Midbrain (tissue), 1 donor: ENCODE results near the gene NRP1.

Experiments used
- DNase-seq: peaks from one replicate; lab custom pipeline; 2025; lab: John Stamatoyannopoulos, UW

NRP1 gene

DNA sequence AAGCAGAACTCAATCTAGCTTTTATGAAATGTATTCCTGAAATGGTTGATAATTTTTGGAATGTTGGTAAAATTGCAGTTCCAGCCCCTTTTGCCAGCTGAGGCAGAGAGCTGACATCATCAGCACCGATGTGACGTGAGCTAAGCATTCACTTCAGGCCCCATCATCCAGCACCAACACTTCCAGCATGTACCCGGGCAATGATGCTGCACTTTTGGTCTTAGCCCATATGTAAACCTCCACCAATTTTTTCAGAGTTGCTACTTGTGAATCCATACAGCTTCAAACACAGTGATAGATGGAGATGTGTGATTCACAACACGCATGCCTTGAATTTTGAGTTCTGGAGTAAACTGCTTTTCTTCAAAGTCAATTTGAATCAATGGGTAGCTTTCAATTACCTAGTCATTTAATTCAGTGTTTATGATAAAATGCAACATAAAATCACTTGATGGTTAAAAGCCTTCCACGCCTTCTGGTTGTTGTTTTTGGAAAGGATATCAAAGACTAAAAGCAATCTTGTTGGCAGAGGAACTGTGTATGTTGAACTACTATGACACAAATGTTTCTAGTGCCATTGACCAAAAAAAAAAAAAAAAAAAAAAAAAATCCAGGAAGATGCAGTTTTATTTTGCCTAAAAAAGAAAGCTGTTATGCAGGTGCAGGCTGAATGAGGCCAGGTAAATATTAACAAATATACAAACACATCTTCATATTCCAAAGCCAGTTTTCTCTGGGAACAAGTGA lies 73.9 kb downstream of the NRP1 start:
- DNase-seq: no peak

- DNase-seq: no peak
Observed at GRCh38 chr10:33258967-33259366, 75.5 kb downstream of the NRP1 start.

- no peak for DNase-seq
Observed at GRCh38 chr10:33257439-33258080, 76.9 kb downstream of the NRP1 start.

- no peak for DNase-seq
Observed at GRCh38 chr10:33256458-33256857, 78.0 kb downstream of the NRP1 start.

DNA sequence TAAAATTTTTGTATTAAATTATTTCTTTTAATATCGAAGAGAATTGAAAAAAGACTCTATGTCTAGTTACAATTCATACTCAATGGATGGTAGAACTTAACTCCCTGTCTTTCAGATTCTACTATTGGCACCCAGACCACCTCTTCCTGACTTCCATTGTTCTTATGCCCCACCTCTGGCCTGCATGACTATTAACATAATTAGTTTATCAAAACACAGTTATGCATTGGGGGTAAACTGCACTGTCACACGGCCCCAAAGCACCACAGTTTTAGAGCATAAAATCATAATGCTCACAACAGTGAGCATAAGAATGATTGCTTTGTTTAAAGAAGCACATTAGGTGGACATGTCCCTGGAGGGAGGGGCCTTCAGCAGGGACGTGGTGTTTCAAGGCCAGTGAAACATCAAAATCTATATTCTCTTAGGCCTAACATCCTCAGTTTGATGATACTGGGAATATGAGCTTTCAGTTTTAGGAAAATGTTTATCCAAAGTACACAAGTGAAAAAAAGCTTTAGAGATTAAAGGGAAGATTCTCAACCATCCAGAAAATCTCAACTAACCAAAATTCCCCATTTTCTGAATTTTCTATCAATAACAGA lies 79.8 kb downstream of the NRP1 start:
- no peak for DNase-seq

- no peak for DNase-seq
Observed at GRCh38 chr10:33253411-33253810, 81.1 kb downstream of the NRP1 start.

DNA sequence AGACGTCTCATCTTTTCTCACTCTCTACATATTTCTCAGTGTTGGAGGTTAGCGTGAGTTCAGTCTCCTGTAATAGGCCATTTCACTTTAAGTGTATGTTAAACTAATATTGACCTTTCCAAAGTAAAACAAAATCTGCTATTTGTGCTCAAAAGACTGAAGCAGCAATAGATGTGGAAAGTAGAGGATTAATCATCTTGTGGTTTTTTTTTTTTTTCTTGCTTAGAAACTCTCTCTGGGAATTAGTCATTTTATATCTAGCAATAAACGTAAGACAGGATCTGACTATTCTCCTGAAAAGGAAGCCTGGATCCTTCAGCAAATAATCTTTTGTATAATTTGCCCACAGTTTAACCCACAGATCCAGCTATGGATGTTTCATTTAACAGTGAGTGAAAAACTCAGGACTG lies 81.7 kb downstream of the NRP1 start:
- DNase-seq: no peak

- DNase-seq: no peak
Observed at GRCh38 chr10:33252324-33252723, 82.1 kb downstream of the NRP1 start.

DNA sequence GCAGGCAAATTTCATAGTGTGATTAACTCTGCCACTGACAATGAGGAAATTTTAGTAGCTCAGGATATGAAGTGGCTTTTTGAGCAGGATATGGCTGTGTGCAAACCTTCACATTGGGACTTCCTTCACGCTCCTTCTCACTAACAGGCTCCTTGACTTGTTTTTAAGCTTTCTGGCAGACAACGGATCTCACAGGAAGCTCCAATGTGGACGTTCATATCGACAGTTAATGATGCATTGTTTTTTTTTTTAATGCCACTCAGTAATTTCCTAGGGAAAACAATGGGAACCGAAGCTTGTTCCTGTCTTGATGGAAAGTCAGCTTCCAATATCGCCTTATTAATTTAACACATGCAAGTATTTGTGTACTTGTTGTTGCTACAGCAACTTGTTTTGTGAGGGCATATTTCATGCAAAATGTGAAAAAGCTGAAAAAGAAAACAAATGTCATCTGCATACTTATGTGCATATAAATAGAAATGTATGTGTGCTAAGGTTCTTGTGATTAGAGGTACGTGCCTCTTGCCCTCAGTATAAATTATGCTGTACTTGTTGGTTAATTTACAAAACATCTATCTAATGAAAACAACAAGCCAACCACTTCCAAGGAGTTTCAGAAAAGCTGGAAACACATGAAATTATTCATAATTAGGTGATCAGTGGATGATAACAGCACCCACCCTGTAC lies 84.7 kb downstream of the NRP1 start:
- DNase-seq: no peak

GRCh38 chr10:33249137-33249536 lies 85.3 kb downstream of the NRP1 start:
- DNase-seq: no peak

DNA sequence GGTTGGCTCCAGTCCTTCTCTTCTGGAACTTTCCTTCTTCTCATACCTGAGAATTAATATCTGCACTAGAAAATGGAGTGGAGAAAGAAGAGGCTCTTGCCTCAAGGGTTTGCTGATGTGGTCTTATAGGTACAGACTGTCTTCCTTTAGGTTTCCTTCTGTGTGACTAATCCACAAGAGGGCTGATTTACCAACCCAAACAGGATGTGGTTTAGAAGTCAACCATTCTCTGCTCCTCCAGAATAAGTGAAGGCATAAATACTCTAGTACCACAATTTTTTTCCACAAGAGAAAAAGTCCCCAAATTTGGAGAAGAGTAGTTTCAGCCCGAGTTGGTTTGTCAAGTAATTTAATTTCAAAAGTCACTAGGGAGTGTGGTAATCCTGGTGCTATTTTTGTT lies 85.8 kb downstream of the NRP1 start:
- no peak for DNase-seq

DNA sequence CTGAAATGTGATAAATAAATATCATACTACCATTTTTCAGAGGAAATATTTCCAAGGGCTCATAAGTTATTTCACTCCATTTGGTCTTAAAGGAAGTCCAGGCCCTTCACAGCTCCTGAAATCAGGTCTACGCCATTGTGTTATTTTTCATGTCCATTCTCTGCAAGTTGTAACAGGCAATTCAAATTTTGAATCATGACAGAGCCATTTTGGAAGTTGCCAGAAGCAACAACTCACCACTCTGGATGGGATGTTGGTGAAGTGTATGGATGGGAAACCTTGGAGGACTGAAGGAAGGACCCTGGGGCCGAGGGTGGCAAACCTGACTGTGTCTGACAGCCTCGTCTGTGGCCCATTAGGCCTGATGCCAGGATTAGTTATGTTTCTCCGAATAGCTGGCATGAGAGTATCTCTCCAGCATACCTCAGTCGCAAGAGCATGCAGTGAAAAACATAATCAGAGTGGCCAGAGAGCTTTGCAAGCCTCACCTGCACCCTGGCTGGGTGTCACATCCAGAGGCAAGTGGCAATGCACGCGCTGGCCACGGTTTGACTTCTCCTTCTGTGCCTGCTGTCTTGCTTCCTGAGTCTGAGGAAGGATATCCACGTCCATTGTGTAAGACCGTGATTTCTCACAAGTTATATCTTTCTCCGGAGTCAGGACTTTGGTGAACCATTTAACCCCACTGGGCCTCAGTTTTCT lies 87.1 kb downstream of the NRP1 start:
- no peak for DNase-seq

DNA sequence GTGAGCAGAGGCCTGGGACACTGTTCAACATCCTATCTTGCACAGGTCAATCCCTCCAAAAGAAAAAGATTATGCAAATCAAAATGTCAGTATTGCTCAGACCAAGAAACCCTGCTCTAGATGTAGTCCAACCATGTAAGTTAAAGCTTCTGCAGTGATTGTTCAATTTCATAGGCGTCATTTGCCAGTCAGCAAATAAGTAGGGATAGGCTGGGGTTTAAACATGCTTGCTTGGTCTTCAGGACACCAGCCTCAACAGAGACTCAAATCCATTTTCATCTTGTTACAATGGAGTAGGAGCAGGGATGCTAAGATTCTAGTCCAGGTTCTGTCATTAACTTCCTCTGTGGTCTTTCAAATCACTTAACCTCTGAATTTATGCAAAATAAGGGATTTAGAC lies 89.1 kb downstream of the NRP1 start:
- no peak for DNase-seq

- DNase-seq: no peak
Observed at GRCh38 chr10:33244354-33244967, 90.0 kb downstream of the NRP1 start.

GRCh38 chr10:33243703-33244102 lies 90.8 kb downstream of the NRP1 start:
- no peak for DNase-seq

GRCh38 chr10:33242931-33243330 lies 91.5 kb downstream of the NRP1 start:
- DNase-seq: no peak

GRCh38 chr10:33241351-33241750 lies 93.1 kb downstream of the NRP1 start:
- DNase-seq: no peak

- no peak for DNase-seq
Observed at GRCh38 chr10:33240931-33241330, 93.5 kb downstream of the NRP1 start.

- DNase-seq: no peak
Observed at GRCh38 chr10:33240258-33240657, 94.2 kb downstream of the NRP1 start.

DNA sequence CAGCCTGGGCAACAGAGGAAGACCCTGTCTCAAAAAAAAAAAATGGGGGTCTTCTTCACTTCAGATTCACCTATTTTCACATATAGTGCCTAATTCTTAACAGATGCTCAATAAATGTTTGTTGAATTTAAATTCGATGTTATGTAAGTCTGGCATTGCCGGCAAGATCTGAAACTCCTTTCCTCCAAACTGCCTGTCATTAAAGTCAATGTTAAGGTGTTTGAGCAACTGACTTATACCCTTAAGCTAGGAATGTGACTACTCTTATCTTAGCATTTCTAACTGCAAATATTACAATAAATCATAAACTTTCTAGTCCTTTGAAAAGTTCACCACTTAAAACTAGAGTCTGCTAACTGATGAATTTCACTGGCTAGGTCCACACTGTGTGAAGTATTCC lies 95.2 kb downstream of the NRP1 start:
- no peak for DNase-seq

- no peak for DNase-seq
Observed at GRCh38 chr10:33238643-33239042, 95.8 kb downstream of the NRP1 start.
